Skeletal muscle cell (primary cell): ENCODE data around the gene SNORC.
"Not testable (repeated sequence)": the region's sequence is repeated elsewhere in the genome, so short reads cannot be mapped to it uniquely, and the experiment has no call there.

Source experiments
- DNase-seq: peaks from one replicate; pipeline ENCODE4 v3.0.0-alpha.2; 2010; ENCODE audit warnings: low read depth
- H3K4me3 ChIP-seq: 2 replicates; pipeline ENCODE4 v1.5.1; 2011; ENCODE audit warnings: low read depth, mild to moderate bottlenecking, control low read depth, low read length, moderate library complexity

The SNORC gene

DNA sequence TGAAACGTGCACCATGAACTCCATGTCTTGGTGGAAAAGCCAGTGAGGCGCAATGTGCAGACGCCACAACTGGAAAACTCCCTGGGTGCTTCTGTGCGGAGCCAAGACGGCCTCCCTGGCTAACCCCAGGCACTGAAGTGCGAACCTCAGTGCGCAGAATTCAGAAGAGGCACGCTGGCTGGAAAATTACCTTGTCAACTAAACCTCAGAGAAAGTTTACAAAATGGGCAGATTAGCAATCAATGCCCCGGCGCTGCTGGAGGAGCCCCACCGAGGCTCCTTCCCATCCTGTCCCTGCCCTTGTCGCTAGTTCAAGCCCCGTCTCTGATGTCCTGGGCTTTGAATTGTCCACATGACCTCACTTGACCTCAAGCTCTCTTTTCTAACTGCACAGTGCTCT, 22.2 kb downstream of the SNORC start:
- H3K4me3 ChIP-seq: no peak overlapping the region
- no peak for DNase-seq

DNA sequence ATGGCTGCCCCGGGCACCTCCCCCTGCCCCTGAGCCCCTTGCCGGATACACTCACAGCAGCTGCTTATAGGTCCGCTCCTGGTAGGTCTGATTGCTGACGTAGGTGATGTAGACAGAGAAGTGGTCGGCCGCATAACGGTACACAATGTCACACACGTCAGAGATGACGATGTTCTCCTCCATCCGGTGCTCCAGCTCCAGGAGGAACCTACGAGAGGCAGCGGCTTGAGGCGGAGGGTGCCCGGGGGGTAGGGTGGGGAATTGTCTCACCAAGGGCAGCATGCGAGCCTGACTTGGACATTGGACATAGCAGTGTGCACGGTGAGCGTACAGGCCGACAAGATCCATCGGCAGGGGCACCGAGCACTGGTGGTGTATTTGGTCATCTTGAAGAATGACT, 22.8 kb downstream of the SNORC start:
- H3K4me3 ChIP-seq: no peak overlapping the region
- DNase-seq: no peak

DNA sequence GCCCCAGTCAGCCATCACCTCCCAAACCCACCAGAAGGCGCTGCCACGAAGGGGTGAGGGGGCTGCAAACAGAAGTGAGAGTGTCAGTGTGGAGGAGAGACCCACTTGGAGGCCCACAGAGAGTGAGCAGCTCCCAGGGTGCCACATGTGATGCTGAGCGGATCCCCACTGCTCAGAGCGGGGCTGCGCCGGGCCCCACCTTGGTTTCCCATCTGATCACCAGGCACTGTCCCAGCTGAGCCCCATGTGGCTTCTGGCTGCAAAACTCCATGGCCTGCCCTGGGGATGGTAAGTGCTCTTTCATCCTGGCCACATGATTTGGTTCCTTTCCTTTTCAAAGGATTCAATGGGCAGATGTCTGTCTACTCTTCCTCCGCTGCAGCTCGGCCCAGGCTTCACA, 23.8 kb downstream of the SNORC start:
- H3K4me3 ChIP-seq: no peak overlapping the region
- DNase-seq: no peak

DNA sequence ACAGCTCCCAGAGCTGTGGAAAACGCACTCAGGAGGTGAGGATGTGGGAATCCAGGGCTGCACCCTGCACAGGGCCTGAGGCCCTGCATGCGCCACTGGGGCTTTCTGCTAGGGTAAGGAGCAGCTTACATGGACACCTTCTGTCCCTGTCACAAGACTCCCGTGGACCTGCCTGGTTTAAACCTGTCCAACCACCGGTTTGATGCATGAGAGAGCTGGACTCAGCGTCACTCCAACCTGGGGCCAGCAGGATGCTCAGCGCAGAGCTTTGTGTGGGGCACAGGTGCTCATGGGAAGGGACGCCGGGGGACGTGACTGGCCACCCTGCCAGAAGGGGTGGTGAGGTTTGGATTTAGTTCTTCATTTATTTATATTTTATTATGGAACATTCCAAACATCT, 24.2 kb downstream of the SNORC start:
- no peak overlapping the region for H3K4me3 ChIP-seq
- no peak for DNase-seq

DNA sequence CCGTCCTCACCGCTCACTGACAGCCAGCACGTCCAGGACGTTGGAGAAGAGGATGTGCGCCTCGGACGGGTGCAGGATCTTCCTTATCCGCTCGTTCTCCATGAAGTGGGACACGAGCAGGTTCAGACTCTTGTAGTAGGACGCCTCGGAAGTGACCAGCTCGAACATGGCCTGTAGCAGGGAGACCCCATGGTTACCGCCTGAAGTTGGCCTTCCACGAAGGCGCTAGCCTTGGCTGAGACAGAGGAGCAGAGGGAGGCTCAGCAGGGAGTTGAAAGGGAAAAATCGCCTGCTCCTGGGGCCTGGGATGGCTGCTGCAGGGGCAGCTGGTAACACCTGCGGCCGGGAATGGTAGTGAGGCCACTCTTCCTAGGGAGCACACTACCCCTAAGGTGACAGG, 24.7 kb downstream of the SNORC start:
- H3K4me3 ChIP-seq: no peak overlapping the region
- no peak for DNase-seq

DNA sequence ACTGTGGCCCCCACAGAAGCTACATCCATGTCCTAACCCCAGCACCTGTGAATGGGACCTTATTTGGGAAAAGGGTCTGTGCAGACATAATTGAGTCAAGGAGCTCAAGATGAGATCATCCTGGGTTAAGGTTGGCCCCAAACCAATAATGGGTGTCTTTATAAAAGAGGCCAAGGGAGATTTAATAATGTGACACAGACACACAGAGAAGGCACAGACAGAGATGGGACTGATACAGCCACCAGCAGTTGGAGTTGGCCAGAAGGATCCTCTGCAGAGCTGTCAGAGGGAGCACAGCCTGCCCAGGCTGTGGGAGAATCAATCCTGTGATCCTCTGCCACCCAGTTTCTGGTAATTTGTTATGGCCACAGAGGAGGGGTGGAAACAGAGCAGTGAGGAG, 26.0 kb downstream of the SNORC start:
- DNase-seq: no peak
- no peak overlapping the region for H3K4me3 ChIP-seq

DNA sequence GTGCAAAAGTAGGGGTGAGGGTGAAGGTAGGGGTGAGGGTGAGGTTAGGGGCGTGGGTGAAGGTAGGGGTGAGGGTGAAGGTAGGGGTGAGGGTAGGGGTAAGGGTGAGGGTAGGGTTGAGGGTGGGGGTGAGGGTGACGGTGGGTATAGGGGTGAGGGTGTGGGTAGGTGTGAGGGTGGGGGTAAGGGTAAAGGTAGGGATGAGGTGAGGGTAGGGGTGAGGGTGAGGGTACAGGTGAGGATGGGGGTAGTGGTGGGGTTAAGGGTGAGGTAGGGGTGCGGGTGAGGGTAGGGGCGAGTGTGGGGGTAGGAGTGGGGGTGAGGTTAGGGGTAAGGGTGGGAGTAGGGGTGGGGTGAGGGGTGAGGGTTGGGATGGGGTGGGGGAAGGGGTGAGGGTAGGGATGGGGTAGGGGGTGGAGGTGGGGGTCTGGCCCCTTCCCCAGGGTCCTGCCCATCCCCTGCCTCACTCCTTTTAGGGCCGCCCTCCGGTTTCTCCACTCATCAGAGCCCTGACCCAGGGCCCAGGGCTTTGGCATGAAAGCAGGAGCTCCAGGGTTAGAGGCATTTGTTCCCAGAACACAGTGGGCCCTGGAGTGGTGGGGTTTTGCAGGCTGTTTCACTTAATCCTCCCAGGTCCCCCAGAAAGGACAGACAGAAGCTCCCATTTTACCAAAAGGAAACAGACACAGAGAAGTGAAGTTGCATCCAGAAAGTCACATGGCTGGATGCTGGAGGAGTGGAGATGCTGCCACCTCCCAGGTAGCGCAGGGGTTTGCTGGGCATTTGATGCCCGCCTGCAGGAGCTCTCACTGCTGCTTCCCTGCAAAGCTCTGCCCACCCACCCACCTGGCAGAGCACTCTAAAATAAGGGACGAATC, 26.9 kb downstream of the SNORC start:
- no peak for DNase-seq
- no peak overlapping the region for H3K4me3 ChIP-seq

DNA sequence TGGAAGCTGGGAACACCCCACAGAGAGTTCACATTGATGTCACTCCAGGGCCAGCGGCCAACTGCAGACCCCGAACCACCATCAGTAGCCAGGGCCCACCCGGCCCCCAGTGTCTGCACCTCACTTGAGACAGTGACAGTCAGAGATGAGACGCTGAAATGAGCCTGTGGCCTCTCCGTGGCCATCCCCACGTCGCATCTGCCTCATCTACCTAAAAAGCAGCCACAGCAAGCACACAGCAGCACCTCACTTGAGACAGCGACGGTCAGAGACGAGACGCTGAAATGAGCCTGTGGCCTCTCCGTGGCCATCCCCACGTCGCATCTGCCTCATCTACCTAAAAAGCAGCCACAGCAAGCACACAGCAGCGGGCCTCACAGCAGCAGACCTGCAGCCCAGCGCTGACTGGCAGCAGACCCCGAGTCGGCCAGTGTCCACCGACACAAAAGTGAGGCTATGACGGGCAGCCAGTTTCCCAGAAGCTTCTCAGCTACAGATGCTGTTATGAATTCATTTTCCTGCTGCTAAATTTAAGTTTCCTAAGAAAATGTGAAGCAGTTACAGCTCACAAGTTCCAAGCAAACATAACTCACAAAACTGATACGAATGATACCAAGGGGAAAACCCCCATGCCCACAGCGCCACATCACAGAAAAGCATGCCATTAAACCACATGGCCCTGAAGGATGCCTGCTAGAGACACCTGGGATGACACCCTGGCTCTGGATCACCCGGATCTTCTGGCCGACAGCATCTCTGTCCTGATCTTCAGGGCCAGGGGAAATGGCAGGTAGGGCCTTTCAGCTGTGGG, 27.7 kb downstream of the SNORC start:
- no peak overlapping the region for H3K4me3 ChIP-seq
- no peak for DNase-seq

DNA sequence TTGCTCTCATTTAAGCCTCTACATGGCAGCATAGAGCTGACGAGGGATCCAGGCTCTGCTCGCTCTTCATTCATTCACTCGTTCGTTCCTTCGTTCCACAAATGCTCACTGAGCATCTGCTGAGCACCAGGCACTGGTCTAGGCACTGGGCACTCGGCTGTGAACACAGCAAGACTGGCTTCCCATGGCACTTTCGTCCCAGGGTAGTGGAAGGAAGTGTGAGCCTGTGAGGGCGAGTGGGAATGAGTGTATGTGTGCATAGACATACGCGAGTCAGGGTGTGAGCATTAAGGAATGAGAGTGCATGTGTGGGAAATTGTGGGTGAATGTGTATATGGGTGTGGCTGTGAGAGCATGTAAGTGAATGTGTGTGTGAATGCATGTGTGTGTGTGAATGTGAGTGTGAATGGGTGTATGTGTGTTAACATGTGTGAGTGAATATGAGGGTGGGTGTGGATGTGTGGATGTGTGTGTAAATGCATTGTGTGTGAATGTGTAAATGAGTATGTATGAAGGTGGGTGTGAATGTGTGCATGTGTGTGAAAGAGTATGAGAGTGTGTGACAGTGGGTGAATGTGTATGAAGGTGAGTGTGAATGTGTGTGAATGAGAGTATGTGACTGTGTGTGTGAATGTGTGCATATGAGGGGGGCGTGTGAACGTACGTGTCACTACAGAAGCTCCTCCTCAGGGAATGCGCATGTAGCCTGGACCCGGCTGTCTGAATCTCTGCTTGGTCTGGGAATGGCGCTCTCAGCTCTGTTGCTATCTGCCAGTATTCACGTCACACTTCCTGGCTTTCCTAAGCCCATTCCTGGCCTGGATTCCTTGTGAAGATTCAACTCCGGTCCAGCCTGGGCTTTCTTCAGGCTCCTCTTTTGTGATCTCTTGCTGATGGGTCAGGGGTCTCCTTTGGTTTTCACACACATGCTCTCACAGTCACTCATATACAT, 28.8 kb downstream of the SNORC start:
- peak; percentile 29 for DNase-seq
- no peak overlapping the region for H3K4me3 ChIP-seq

DNA sequence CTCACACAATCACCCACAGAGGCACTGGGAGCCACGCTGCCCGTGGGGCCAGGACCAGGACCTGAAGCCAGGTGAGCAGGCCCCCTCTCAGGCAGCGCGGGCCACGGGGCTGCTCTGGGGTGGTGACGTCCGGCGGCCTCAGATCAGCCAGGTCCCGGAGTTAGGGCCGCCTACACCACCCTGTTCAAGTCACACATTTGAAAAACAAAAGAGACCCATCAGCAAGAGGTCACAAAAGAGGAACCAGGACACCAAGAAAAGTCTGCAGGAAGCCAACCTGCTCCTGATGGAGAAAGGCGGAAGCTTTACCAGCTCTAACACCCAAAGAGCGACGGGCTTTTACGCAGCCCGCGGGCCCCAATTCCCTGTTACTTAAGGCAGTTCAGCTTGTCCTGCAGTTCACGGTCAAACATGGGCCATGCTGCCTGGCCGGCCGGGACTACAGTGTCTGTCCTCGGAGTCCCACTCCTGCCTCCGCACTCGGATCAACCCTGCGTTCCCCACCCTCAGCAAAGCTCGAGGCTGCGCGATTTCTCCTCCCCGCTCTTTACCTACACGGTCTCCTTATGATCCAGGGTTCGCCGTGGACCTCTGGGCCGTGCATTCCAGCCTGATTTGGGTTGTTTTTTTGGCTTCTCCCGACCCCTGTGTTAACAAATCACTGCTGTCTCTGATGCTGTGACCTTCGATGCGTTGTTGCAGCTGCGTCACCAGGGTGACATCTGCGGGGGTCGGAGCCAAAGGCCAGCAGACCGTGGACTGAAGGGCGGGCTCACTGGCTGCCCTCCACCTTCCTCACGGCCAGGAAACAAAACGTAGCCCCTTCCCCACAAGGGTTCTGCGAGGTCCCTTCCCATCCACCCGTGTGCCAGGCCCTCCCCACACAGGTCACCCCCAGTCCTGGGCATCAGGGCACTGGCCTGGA, 31.0 kb downstream of the SNORC start:
- no peak overlapping the region for H3K4me3 ChIP-seq
- DNase-seq: no peak

DNA sequence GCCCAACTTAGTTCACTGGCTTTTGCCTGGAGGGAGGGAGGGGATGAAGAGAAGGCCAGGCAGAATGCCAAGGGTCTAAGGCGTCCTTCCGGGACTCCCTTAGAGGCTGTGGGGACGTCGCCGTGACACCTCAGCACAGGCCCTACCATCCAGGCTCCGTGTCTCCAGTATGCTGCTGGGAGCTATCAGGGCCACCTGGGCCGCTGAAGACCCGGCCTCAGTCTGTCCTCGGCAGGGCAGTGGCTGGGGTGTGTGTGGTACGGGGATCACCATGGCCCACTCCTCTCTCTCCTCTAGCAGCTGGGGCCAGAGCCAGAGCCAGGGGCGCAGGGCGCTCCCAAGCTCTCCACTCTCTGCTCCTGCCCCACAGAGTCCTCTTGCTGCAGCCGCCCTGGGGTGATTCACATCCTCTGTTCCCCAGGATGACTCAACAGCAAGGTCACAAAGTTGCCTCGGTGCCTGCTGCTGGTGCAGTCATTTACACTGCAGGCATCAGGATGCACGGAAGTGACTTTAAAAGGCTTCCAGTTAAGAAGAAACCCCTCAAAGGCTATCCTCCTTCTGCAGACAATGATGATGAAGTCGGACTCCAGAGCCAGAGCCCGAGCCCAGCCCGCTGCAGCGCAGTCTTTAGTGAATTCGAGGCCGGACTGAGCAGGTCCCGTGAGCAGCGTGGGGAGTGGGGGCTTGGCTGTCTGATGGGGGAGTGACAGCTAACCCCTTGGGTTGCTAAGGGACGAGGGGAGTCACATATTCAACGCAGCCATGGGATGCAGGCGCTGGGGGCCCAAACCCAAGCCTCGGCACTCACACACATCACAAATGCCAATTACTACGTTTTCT, 31.9 kb downstream of the SNORC start:
- no peak overlapping the region for H3K4me3 ChIP-seq
- DNase-seq: peak; percentile 78

DNA sequence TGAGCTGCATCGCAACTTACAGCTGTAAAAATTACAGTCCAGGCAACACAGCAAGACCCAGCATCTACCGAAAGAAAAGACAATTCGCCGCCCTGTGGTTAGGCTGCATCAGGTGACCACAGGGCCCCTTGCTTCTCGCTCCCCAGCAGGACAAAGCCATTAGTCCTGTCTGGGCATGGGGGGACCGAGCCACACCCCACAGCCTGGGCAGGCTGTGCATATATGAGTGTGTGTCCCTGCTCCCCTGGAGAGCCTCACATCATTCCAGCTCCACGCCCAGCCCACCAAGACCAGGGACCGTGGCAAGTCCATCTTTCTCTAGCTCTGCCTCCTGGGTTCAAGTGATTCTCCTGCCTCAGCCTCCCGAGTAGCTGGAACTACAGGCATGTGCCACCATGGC, 33.9 kb downstream of the SNORC start:
- H3K4me3 ChIP-seq: no peak overlapping the region
- no peak for DNase-seq

DNA sequence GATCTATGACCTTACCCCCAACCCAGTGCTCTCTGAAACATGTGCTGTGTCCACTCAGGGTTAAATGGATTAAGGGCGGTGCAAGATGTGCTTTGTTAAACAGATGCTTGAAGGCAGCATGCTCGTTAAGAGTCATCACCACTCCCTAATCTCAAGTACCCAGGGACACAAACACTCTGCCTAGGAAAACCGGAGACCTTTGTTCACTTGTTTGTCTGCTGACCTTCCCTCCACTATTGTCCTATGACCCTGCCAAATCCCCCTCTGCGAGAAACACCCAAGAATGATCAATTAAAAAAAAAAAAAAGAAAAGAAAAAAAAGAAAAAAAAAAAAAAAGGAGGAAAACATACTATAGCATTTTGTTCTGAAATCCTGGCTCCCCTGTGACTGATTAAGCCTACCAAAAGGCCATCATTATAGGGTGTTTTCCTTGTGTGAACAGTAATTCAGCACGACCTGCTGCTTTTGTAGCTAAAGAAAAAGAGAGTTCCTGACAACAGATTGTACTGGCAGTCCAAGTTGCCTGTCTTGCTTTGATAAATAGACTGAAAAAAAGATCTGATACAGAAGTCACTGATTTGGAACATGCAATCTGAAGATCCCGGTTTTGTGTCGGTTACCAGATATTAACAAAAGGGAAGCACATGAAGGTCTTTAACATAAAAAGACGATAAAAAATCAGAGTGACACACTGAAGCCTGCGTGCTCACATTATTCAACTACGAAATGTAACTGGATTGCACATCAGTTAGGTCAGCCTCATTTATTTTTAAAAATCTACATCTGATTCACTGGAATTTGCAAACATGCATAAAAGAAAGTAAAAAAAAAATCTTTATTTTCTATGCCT, 37.0 kb downstream of the SNORC start:
- DNase-seq, H3K4me3 ChIP-seq: not testable (repeated sequence)

DNA sequence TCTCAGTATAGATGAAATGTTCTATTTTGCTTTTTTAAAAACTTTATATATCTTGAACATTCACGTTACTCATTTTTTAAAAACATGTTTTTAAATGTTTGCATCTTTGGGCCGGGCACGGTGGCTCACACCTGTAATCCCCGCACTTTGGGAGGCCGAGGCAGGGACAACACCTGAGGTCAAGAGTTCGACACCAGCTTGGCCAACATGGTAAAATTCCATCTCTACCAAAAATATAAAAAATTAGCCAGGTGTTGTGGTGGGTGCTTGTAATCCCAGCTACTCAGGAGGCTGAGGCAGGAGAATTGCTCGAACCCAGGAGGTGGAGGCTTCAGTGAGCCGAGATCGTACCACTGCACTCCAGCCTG, 37.6 kb downstream of the SNORC start:
- DNase-seq, H3K4me3 ChIP-seq: not testable (repeated sequence)

DNA sequence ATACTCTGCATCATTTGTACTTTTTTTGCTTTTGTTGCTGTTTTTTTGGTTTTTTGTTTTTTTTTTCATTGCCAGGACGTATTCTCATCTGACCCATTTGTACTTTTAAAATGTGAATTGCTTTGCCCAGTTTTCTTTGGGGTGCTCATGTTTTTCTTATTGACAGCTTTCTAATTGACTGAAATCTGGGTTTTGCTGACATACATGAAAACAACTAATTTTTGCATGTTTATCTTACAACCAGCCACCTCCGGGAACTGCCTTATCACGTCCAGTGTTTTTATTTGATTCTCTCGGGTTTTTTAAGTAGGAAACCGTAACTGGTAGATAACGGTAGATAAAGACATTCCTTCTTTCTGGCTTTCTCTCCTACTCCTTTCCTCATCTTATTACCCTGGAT, 38.6 kb downstream of the SNORC start:
- no peak for DNase-seq
- no peak overlapping the region for H3K4me3 ChIP-seq

DNA sequence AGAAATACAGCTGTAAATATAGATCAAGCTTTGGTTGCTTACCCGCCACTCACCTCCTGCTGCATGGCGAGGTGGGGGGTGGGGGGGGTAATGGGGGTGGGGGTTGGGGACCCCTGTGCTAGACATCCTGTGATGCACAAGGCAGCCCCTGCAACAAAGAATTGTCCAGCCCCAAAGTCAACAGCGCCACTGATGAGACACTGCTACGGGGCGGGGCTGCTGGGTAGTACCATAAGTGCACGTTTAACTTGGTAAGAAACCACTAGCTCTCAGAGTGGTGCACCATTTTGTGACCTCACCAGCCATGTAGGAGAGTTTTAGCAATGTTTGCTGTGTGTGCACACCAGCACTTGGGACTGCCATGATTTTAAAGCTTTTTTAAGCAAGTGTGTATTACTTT, 40.3 kb downstream of the SNORC start:
- DNase-seq: no peak
- no peak overlapping the region for H3K4me3 ChIP-seq

DNA sequence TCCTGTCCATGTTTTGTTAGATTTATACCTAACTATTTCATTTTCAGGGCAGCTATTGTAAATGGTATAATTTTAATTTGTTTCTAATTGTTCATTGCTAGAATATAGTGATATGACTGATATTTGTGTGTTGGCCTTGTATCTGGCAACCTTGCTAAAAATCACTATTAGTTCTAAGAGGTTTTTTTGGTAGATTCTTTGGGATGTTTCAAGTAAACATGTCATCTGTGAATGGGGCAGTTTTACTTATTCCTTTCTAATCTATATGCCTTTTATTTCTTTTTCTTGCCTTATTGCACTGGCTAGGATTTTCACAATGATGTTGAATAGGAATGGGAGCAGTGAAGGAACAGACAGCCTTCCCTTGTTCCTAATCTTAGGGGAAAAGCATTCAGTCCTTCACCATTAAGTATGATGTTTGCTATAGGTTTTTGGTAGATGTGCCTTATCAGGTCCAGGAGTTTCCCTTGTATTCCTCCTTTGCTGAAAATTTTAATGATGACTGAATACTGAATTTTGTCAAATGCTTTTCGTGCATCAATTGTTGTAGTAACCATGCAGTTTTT, 41.7 kb downstream of the SNORC start:
- no peak for DNase-seq
- H3K4me3 ChIP-seq: no peak overlapping the region
